ENCODE results near the gene GDF2.

DNA sequence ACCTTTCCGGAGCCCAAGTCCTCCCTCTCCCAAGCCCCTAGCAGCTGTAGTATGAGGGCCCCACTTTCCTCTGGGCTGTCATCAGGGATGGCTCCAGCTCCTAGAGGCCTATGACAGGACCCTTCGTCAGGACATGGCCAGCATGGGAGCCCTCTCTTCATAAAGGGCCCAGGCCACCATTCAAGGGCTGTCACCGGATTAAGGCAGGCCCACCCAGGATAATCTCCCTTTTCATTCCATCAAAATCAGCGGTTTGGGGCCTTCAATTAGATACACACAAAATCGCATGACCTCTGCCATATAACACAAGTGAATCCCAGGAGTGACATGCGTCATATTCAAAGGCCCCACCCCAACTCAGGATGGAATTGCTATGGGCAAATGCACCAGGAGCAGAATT is 34.4 kb upstream of the GDF2 start:
- TF ChIP-seq POLR2A (IDR thresholded peaks at IDR 0.05; ENCODE audit: low read length) = no peak
- no peak for TF ChIP-seq GATA1 (IDR thresholded peaks at IDR 0.05; ENCODE audit: low read depth, low read length)
